NCI-H524 (cell line): ENCODE measurements around the gene TRIM49D1.
"Not testable (repeated sequence)": the region's sequence is repeated elsewhere in the genome, so short reads cannot be mapped to it uniquely, and the experiment has no call there.

Experiments
- DNase-seq, 2 experiments: peaks; one replicate each; lab custom pipeline; 2025; lab: John Stamatoyannopoulos, UW

The TRIM49D1 gene

GRCh38 chr11:89922195-89922660, at the start of gene TRIM49D1:
TSS of gene TRIM49D1 (minus strand) at chr11:89922245. CDS start at chr11:89917710, 4,535 bp downstream.
- no peak for DNase-seq

GRCh38 chr11:89965737-89966136, 43.7 kb upstream of the TRIM49D1 start, which contains the start of gene TRIM64:
TSS of gene TRIM64 (plus strand) at chr11:89966037. CDS start at chr11:89968504, 2,467 bp downstream.
- not testable (repeated sequence) for DNase-seq

GRCh38 chr11:89960833-89961232, 38.8 kb upstream of the TRIM49D1 start:
- not testable (repeated sequence) for DNase-seq

- not testable (repeated sequence) for DNase-seq
These were observed 1.7 kb upstream of the TRIM49D1 start, which contains the start of gene TRIM49D2 for GRCh38 chr11:89923764-89924163. TSS of gene TRIM49D2 (plus strand) at chr11:89924064. CDS start at chr11:89926762, 2,698 bp downstream.

GRCh38 chr11:89900809-89901208, 21.2 kb downstream of the TRIM49D1 start:
- not testable (repeated sequence) for DNase-seq

GRCh38 chr11:89893245-89893644, 28.8 kb downstream of the TRIM49D1 start:
- DNase-seq = not testable (repeated sequence)

GRCh38 chr11:89877511-89877910, 44.5 kb downstream of the TRIM49D1 start:
- DNase-seq = not testable (repeated sequence)

GRCh38 chr11:89872588-89872987, 49.5 kb downstream of the TRIM49D1 start:
- not testable (repeated sequence) for DNase-seq

GRCh38 chr11:89865223-89865622, 56.8 kb downstream of the TRIM49D1 start:
- not testable (repeated sequence) for DNase-seq

GRCh38 chr11:89863906-89864704, 57.9 kb downstream of the TRIM49D1 start:
- DNase-seq = not testable (repeated sequence)
